ENCODE results near the gene UNKL. TPM values are rescaled to one million over a fixed set of nuclear protein-coding genes. Genes with fewer than 3 reads are reported as not detected.

Gene UNKL
- total RNA-seq, 4 donors from 2014 or later: 31.8 to 38.8 (median 35.8) TPM

DNA sequence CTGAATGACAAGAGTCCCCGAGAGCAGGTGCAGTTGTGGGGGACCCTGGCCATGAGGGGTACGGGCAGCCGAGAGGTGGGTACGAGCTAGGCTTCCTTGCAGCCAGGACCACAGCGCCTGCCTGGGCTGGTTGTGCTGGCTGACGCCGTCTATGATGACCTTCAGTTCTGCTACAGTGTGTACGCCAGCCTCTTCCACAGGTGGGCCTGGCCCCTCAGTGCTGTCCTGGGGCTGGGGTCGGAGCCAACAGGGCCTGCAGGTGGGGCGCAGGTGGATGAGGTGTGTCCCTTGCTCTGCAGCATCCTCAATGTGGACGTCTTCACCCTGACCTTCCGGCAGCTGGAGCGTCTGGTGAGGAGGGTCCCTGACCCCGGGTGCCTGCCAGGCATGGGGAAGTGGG lies 70.0 kb downstream of the UNKL start:
- no peak for DNase-seq
- no peak for ATAC-seq
- Histone ChIP-seq H3K4me1 (peaks cover 4 to 12% of the 10 kb centered on the region in 2 donors), H3K4me3 (no peak overlapping the region), H3K27me3 (no peaks in the 10 kb centered on the region), H3K36me3 (peaks cover 0 to 7% of the 10 kb centered on the region in 2 donors), H3K27ac (no peak overlapping the region), H3K9me3 (no peaks in the 10 kb centered on the region)
- in situ Hi-C loops (cut with MboI; ENCODE audit: low sequenced_read_pairs in 4 of 4): no loop called here
- TF ChIP-seq, protein P1, sequence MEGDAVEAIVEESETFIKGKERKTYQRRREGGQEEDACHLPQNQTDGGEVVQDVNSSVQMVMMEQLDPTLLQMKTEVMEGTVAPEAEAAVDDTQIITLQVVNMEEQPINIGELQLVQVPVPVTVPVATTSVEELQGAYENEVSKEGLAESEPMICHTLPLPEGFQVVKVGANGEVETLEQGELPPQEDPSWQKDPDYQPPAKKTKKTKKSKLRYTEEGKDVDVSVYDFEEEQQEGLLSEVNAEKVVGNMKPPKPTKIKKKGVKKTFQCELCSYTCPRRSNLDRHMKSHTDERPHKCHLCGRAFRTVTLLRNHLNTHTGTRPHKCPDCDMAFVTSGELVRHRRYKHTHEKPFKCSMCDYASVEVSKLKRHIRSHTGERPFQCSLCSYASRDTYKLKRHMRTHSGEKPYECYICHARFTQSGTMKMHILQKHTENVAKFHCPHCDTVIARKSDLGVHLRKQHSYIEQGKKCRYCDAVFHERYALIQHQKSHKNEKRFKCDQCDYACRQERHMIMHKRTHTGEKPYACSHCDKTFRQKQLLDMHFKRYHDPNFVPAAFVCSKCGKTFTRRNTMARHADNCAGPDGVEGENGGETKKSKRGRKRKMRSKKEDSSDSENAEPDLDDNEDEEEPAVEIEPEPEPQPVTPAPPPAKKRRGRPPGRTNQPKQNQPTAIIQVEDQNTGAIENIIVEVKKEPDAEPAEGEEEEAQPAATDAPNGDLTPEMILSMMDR (IDR thresholded peaks at IDR 0.05 in 4 of 5, conservative IDR thresholded peaks at IDR 0.05 in 1 of 5): no peak
- no peak for TF ChIP-seq POLR2A (IDR thresholded peaks at IDR 0.05)
- intact Hi-C loops (cut with DNase I; ENCODE audit: low total_unique reads): loop anchor here (5.0 kb wide), 1 partner anchor 37 kb away; the partner anchor contains the start of gene UBE2I

DNA sequence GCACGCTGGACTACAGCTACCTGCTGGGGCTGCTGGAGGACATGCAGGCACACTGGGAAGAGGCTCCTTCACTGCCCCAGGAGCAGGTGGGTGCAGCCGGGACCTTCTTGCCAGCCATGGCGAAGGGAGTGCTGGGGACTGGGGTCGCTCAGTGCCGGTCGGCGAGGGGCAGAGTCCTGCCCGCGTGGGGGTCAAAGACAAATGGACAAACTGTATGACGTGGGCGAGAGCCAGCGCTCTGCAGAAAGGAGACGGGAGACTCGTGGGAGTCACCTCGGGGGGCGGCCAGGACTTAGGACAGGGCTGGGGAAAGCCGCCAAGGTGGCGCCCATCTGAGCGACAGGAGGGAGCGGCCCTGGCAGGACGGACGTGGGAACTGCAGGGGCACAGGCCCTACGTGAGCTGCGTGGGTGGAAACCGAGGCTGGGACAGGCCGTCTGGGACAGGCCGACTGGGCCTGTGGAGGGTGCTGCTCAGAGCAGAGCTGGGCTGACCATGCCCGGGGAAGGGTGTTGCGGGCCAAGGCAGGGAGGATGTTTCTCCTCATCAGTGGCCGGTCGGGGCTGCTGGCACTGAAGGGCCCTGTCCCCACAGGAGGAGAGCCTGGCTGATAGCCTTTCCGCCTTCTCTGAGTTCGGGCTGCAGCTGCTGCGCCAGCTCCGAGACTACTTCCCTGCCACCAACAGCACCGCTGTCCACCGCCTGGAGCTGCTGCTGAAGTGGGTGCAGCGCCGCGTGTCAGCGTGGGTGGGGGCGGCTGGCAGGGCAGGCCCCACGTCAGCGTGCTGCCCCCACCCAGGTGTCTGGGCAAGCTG lies 70.9 kb downstream of the UNKL start:
- TF ChIP-seq POLR2A (IDR thresholded peaks at IDR 0.05): no peak
- TF ChIP-seq, protein P1 (IDR thresholded peaks at IDR 0.05 in 4 of 5, conservative IDR thresholded peaks at IDR 0.05 in 1 of 5): no peak
- Histone ChIP-seq H3K4me1 (peaks cover 4 to 12% of the 10 kb centered on the region in 2 donors), H3K27me3 (no peaks in the 10 kb centered on the region), H3K9me3 (no peaks in the 10 kb centered on the region), H3K4me3 (peak overlapping the region; percentile 35 to 49 (median 46)), H3K36me3 (no peaks in the 10 kb centered on the region), H3K27ac (peak overlapping the region in 1 of 4 donors; percentile 46)
- in situ Hi-C loops (cut with MboI; ENCODE audit: low sequenced_read_pairs in 4 of 4): no loop called here
- DNase-seq (no peak), ATAC-seq (no peak)
- intact Hi-C loops (cut with DNase I; ENCODE audit: low total_unique reads): loop anchor here (1.0 to 5.0 kb wide), 2 partner anchors 33 to 36 kb away; partner anchors contain the start of gene UBE2I

GRCh38 chr16:1342526-1343427 lies 71.7 kb downstream of the UNKL start:
- H3K4me1 ChIP-seq: peaks cover 4 to 12% of the 10 kb centered on the region in 2 donors
- H3K27ac ChIP-seq: peak overlapping the region in 1 of 4 donors; percentile 46
- no peaks in the 10 kb centered on the region for H3K27me3 ChIP-seq
- no peak for TF ChIP-seq POLR2A (IDR thresholded peaks at IDR 0.05)
- TF ChIP-seq, protein P1 (IDR thresholded peaks at IDR 0.05 in 4 of 5, conservative IDR thresholded peaks at IDR 0.05 in 1 of 5): no peak
- ATAC-seq (peak; percentile 97 to 98), DNase-seq (peak; percentile 95 to 98)
- in situ Hi-C loops (cut with MboI; ENCODE audit: low sequenced_read_pairs in 4 of 4): no loop called here
- intact Hi-C loops (cut with DNase I; ENCODE audit: low total_unique reads): loop anchor here (1.0 to 5.0 kb wide), 2 partner anchors 34 to 35 kb away; partner anchors contain the start of gene UBE2I
- H3K9me3 ChIP-seq: no peaks in the 10 kb centered on the region
- peak overlapping the region; percentile 35 to 49 (median 46) for H3K4me3 ChIP-seq
- no peaks in the 10 kb centered on the region for H3K36me3 ChIP-seq

DNA sequence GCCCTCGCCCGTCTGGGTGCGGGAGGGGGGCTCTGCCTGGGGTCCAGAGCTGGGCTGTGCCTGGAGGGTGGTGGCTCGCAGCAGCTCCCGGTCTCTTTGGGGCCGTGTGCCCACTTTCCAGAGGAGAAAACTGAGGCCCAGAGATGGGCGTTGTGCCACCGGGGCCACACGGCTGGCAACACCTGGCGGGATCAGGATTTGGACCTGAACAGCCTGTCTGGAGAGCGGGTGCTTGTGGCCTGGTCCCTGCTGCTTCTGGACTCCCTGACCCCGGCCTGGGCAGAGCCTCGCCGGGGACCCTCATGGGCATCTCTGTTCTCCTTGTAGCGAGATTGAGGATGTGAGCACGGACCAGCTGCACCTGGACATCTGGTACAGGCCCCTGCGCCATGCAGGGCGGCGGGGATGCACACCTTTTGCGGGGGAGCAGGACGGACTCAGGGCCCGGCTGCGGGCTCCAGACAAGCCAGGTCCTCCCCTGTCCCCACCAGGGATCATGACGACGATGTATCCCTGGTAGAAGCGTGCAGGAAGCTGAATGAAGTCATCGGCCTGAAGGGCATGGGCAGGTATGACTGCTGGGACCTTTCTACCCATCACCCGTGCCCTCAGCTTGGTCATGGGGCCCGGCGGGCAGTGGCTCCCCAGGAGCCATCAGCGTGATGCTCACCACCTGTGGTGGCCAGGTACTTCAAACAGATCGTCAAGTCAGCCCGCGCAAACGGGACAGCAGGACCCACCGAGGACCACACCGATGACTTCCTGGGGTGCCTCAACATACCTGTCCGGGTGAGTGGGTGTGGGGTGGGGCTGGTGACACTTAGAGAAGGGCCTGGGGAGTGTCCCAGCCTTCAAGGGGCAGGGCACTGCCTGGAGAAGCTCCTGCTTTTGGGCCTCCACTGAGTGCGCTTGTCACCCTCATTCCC lies 72.7 kb downstream of the UNKL start:
- Histone ChIP-seq H3K4me1 (peaks cover 4 to 12% of the 10 kb centered on the region in 2 donors), H3K27me3 (no peaks in the 10 kb centered on the region), H3K9me3 (no peaks in the 10 kb centered on the region), H3K36me3 (no peaks in the 10 kb centered on the region), H3K27ac (no peak overlapping the region), H3K4me3 (no peak overlapping the region)
- in situ Hi-C loops (cut with MboI; ENCODE audit: low sequenced_read_pairs in 4 of 4) (no loop called here), intact Hi-C loops (cut with DNase I; ENCODE audit: low total_unique reads) (loop anchor here (5.0 kb wide), 1 partner anchor 34 kb away; the partner anchor contains the start of gene UBE2I)
- no peak for TF ChIP-seq POLR2A (IDR thresholded peaks at IDR 0.05)
- TF ChIP-seq, protein P1 (IDR thresholded peaks at IDR 0.05 in 4 of 5, conservative IDR thresholded peaks at IDR 0.05 in 1 of 5): no peak
- DNase-seq (no peak), ATAC-seq (no peak)
